Esophagus muscularis mucosa (tissue), 3 donors: ENCODE data around the gene MUC21.

Source experiments
- POLR2A ChIP-seq: fragments of 450-650 bp; IDR thresholded peaks from one replicate; pipeline ENCODE4 v1.6.1; 2017; ENCODE audit warnings: antibody characterized with exemption, moderate library complexity, mild to moderate bottlenecking, low read depth
- POLR2AphosphoS5 ChIP-seq, 2 donors: sonication (generic); formaldehyde crosslinking; IDR thresholded peaks; one replicate each; pipeline ENCODE4 v1.6.1; 2017; ENCODE audit warnings: antibody characterized with exemption in 2 of 2
- TF ChIP-seq, protein P1 (sequence below), 3 experiments: fragments of 200-600 bp in 2 of 3; fragments of 450-650 bp in 1 of 3; sonication (generic) in 2 of 3; IDR thresholded peaks; one replicate each; pipeline ENCODE4 v1.5.1; 2017 to 2019; ENCODE audit warnings: antibody characterized with exemption in 3 of 3, mild to moderate bottlenecking in 2 of 3, moderate library complexity in 1 of 3

GRCh38 chr6:31020057-31020456, 36.5 kb downstream of the MUC21 start:
- TF ChIP-seq POLR2A (no peak), POLR2AphosphoS5 (IDR thresholded peaks at IDR 0.05) (no peak)
- TF ChIP-seq, protein P1, sequence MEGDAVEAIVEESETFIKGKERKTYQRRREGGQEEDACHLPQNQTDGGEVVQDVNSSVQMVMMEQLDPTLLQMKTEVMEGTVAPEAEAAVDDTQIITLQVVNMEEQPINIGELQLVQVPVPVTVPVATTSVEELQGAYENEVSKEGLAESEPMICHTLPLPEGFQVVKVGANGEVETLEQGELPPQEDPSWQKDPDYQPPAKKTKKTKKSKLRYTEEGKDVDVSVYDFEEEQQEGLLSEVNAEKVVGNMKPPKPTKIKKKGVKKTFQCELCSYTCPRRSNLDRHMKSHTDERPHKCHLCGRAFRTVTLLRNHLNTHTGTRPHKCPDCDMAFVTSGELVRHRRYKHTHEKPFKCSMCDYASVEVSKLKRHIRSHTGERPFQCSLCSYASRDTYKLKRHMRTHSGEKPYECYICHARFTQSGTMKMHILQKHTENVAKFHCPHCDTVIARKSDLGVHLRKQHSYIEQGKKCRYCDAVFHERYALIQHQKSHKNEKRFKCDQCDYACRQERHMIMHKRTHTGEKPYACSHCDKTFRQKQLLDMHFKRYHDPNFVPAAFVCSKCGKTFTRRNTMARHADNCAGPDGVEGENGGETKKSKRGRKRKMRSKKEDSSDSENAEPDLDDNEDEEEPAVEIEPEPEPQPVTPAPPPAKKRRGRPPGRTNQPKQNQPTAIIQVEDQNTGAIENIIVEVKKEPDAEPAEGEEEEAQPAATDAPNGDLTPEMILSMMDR (IDR thresholded peaks at IDR 0.05), result no peak
